ENCODE results near the gene TFF1. TPM values are rescaled to one million over a fixed set of nuclear protein-coding genes. Genes with fewer than 3 reads are reported as not detected.

The TFF1 gene
- total and polyA plus RNA-seq, 12 donors: not detected

GRCh38 chr21:42336054-42336453, 30.3 kb downstream of the TFF1 start:
- peaks cover 0 to 15% (median 4%) of the 10 kb centered on the region in 11 donors for H3K9me3 ChIP-seq
- DNase-seq (no peak), ATAC-seq (no peak)
- no peak for TF ChIP-seq CTCF (IDR thresholded peaks at IDR 0.05)
- WGBS, 2 donors: 17 to 31% methylated on average over 10 of the region's 10 CpGs
- H3K4me1 ChIP-seq: peaks cover 0 to 7% (median 0%) of the 10 kb centered on the region in 9 donors
- peaks cover 0 to 51% (median 24%) of the 10 kb centered on the region in 7 donors for H3K27me3 ChIP-seq
- H3K4me3 ChIP-seq: no peak overlapping the region
- H3K36me3 ChIP-seq: no peaks in the 10 kb centered on the region
- no peak overlapping the region for H3K27ac ChIP-seq
- intact Hi-C loops (cut with DNase I): loop anchor here in 2 of 10 donors (5.0 to 10.0 kb wide), 3 partner anchors 109 to 191 kb away; no protein-coding TSS in a partner anchor

DNA sequence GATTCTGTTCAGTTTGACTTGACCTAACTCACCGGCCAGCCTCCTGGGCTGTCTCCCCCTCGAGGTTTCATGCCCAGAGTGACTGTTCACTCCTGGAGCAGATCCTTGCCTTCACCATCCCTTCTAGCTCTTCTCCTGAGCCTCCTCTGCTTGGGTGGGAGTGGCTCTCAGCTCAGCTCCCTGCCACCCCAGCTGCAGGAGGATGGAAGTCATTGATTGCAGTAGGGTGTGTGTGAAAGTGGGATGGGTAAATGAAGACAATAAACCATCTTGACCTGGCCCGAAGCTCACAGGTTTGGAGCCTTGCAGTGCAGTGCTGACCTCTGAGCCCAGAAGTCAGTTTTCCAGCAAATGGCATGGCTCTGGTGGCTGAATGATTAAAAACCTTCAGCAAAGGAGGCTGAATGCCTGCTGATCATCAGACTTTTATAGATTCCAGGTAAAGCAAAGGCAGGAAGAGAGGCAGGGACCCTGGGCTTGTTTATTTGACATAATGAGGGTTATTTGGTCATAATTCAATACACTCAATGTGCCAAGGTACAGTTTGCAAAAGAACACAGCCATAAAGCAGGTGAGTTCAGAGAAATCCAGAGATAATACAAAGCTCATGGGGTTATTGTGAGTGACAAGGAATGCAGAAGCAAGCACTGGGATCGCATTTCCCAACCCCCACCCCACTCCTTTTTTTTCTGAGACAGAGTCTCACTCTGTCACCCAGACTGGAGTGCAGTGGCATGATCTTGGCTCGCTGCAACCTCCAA, 33.6 kb downstream of the TFF1 start:
- no peak for DNase-seq
- H3K4me1 ChIP-seq: peaks cover 0 to 2% (median 0%) of the 10 kb centered on the region in 9 donors
- ATAC-seq: no peak
- TF ChIP-seq CTCF (IDR thresholded peaks at IDR 0.05): no peak
- 76 to 88% methylated on average over 5 of the region's 5 CpGs for WGBS, 2 donors
- intact Hi-C loops (cut with DNase I): loop anchor here in 2 of 10 donors (10.0 kb wide), 2 partner anchors 112 to 188 kb away; no protein-coding TSS in a partner anchor
- H3K4me3 ChIP-seq: no peak overlapping the region
- no peaks in the 10 kb centered on the region for H3K36me3 ChIP-seq
- no peak overlapping the region for H3K27ac ChIP-seq
- peaks cover 0 to 15% (median 4%) of the 10 kb centered on the region in 11 donors for H3K9me3 ChIP-seq
- peaks cover 0 to 50% (median 24%) of the 10 kb centered on the region in 7 donors for H3K27me3 ChIP-seq

DNA sequence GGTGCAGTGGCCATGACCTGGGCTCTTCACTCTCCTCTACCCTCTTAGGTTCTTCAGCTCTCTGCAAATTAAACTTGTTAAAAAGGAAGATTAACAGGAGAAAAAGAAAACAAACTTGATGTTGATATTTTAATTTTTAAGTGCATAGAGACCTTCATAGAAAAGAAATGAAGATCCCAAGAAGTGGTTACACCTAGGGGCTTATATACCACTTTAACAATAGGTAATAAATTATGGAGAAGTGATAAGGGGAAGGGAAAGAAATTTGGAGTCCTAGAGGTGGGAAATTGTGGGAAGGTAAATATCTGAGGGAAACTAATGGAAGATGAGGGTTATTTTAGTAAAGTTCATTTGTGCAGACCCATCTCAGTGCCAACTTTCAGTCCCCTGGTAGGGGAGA, 34.7 kb downstream of the TFF1 start:
- Histone ChIP-seq H3K4me3 (no peak overlapping the region), H3K36me3 (no peaks in the 10 kb centered on the region), H3K27me3 (peaks cover 0 to 44% (median 18%) of the 10 kb centered on the region in 7 donors), H3K9me3 (peaks cover 0 to 15% (median 4%) of the 10 kb centered on the region in 11 donors), H3K27ac (no peak overlapping the region), H3K4me1 (no peaks in the 10 kb centered on the region)
- DNase-seq (no peak), ATAC-seq (no peak)
- intact Hi-C loops (cut with DNase I): loop anchor here in 2 of 10 donors (10.0 kb wide), 2 partner anchors 113 to 187 kb away; no protein-coding TSS in a partner anchor
- no peak for TF ChIP-seq CTCF (IDR thresholded peaks at IDR 0.05)

DNA sequence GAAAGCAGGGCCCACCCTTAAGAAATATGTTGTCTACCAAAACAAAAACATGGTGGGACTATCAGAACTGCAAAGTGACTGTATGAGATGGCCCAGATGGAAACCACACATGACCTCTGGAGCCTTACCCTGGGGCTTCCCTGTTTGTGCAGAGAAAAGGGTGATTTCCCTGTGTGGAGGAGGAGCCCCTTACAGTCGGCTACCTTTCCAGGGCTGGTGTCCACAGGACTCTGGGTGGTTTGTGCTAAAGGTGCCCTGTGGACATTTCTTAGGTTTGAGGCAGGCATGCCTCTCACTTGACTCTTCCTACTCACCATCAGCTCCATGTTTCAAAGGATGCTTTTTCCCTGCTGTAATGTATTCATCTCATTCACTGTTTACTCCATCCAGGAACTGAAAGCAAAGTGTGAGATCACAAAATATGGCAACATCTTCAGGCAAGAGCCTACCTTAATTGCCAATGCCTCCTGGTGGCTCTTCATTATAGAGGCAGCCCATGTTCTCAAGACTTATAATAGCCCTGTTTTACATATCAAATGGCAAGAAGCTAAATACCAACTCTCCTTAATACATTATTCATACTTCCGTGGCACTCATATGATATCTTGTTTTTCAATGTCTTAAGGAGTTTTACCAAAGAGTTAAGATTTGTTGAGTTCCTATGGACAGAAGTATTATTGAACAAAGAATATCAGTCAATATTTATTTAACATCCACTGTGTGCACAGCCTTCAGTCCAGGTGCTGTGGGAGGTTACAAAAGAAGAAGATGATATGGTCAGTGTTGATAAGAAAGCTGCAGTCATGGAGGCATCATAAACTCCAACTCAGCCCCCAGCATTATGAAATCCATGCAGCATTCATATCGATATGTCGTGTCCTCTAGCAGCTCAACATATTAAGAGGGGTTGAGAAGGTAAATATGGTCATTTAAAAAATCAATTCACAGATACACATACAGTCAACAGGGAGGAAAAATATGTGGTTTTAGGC, 35.7 kb downstream of the TFF1 start:
- H3K27me3 ChIP-seq: peaks cover 0 to 36% (median 14%) of the 10 kb centered on the region in 7 donors
- no peak overlapping the region for H3K4me3 ChIP-seq
- 88 to 89% methylated on average over 4 of the region's 4 CpGs for WGBS, 2 donors
- no peaks in the 10 kb centered on the region for H3K36me3 ChIP-seq
- ATAC-seq (no peak), DNase-seq (no peak)
- TF ChIP-seq CTCF (IDR thresholded peaks at IDR 0.05): no peak
- intact Hi-C loops (cut with DNase I): loop anchor here in 2 of 10 donors (10.0 kb wide), 2 partner anchors 114 to 186 kb away; no protein-coding TSS in a partner anchor
- peaks cover 0 to 18% (median 4%) of the 10 kb centered on the region in 11 donors for H3K9me3 ChIP-seq
- H3K27ac ChIP-seq: no peak overlapping the region
- H3K4me1 ChIP-seq: no peaks in the 10 kb centered on the region
